GM19463 (cell line): ENCODE results near the gene GPC1.

ENCODE experiments used
- ATAC-seq: cut with Tn5 transposase; IDR thresholded peaks from one replicate; pipeline ENCODE4 v1.9.1; 2021; ENCODE audit warnings: mild to moderate bottlenecking, moderate library complexity; ENCODE audit not compliant: unreplicated experiment

Gene GPC1

DNA sequence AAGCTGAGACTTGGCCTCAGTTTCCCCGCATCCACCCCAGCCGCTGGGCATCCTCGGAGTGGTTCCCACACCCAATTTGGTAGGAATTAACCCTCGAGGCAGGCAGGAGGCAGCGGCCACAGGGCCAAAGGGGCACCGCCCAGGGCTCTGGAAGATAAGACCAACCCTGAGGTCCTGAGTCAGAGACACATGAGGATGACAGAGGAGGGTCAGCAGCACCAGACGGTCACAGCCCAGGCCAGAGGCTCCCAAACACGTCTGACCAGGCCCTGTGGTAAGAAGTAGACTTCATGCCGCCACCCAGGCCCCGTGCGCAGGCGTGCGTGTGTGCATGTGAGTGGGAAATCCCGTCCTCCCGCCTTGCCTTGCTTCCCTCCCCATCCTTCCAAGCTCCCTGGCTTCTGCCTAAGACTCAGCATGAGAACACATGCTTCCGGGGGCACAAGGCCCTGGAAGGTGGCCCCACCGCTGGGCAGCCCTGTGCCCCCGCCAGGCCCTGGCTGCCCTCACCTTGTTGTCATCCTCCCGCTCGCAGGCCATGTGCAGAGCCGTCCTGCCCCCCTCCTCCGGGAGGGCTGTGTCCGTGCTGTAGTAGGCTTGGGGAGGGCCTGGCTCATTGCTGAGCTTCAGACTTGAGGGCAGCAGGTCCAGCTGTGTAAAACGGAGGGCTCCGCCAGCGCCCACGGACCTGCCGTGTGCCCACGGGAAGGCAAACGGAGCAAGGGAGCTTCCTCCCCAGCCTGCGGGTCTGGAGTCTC lies 76.1 kb downstream of the GPC1 start:
- ATAC-seq = no peak

DNA sequence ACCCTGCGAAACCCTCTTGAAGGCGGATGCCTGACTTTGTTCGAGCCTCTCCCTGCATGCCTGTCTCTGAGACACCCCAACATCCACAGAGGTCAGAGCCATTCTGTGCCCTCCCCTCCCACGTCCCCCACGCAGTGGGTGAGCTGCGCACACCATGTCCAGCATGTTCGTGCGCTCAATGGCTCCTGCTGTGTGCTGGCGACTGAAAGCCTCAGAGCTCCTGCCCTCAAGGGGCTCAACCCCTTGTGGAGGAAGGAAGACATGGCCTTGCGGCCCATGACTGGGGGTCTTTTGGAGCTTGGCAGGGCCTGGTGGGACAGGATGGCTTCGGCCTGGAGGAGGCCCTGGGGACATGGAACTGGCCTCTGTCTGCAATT lies 76.6 kb downstream of the GPC1 start:
- ATAC-seq = no peak

DNA sequence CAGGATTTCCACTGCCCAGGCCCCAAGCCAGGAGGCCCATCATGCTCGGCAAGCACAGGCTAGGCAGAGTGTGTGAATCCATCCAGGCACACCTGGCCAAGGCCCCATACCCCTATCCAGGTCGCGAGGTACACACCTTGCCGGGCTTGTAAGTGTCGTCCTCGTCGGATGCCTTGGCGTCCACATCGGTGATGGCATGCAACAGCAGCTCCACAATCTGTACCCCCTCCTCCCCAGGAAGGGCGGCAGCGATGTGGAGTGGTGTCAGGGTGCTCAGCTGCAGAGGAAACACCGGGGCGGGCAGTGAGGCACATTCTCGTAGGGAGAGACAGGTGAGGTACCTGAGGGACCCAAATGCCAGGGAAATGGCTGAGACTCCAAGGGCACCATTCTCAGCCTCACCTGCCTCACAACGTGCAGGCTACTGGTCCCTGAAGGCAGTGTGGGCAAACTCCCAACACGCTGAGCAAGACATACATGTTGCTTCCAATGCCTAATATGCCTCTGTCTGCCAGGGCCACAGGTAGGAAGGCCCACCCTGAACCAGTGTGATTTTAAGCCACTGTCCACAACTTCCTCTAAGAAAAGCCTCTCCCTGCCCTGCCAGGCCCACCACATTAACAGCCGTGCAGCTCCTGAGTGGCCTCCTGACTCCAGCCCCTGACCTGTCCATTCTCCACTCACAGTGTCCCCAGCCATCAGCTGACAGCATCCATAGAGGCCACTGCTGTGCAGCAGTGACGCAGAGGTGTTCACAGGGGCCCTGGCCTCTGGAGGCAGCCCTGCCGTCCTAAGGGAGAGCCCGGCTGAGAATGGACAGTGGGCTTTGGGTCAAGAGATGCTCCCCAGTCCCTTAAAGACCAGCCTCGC lies 77.4 kb downstream of the GPC1 start:
- ATAC-seq = no peak

- ATAC-seq = peak; percentile 97
Measured at GRCh38 chr2:240513549-240514287, 78.3 kb downstream of the GPC1 start.

DNA sequence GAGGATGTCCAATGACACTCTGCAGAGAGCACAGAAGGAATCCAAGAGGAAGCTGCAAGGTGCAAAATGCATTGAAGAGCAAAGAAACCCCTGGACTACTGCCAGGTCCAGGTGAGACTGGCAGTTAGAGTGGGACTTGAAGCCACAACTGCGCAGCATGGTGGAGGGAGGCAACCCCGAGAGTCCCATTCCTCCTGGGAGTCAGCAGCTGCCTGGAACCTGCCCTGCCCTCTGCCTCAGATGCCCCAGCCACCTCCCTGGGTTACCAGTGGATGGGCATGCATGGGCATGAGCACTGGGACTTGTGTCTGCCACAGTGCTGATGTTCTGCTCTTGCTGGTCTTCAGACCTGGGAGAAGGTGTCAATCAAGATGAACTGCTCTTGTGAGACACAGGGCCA lies 79.2 kb downstream of the GPC1 start:
- no peak for ATAC-seq

GRCh38 chr2:240517342-240517741 lies 81.9 kb downstream of the GPC1 start:
- ATAC-seq = no peak
